NCI-H1436 treated with DMSO at 0.1 percent for 48 hours (cell line): Measurements from ENCODE around the gene SLC16A2.
"Not testable (repeated sequence)": the region's sequence is repeated elsewhere in the genome, so short reads cannot be mapped to it uniquely, and the experiment has no call there.

Experiments used
- DNase-seq: peaks from one replicate; lab custom pipeline; 2025; lab: John Stamatoyannopoulos, UW

Gene SLC16A2

GRCh38 chrX:74446876-74447275 is 25.6 kb downstream of the SLC16A2 start:
- DNase-seq, result no peak

- no peak for DNase-seq
Observed at GRCh38 chrX:74448669-74449068, 27.4 kb downstream of the SLC16A2 start.

- no peak for DNase-seq
Observed at GRCh38 chrX:74449322-74449936, 28.1 kb downstream of the SLC16A2 start.

- no peak for DNase-seq
Observed at GRCh38 chrX:74449937-74450330, 28.6 kb downstream of the SLC16A2 start.

GRCh38 chrX:74450803-74451449 is 29.6 kb downstream of the SLC16A2 start:
- DNase-seq, result no peak

GRCh38 chrX:74451450-74452198 is 30.3 kb downstream of the SLC16A2 start:
- no peak for DNase-seq

GRCh38 chrX:74452199-74452481 is 30.8 kb downstream of the SLC16A2 start:
- DNase-seq, result no peak

GRCh38 chrX:74453178-74453577 is 31.9 kb downstream of the SLC16A2 start:
- no peak for DNase-seq

GRCh38 chrX:74454233-74454632 is 32.9 kb downstream of the SLC16A2 start:
- DNase-seq, result not testable (repeated sequence)

GRCh38 chrX:74458736-74459135 is 37.4 kb downstream of the SLC16A2 start:
- no peak for DNase-seq

GRCh38 chrX:74461384-74461783 is 40.1 kb downstream of the SLC16A2 start:
- DNase-seq, result no peak

GRCh38 chrX:74464722-74465121 is 43.4 kb downstream of the SLC16A2 start:
- no peak for DNase-seq

GRCh38 chrX:74465424-74465823 is 44.1 kb downstream of the SLC16A2 start:
- no peak for DNase-seq

- DNase-seq, result no peak
Observed at GRCh38 chrX:74467656-74468055, 46.4 kb downstream of the SLC16A2 start.

- DNase-seq, result not testable (repeated sequence)
Observed at GRCh38 chrX:74473116-74473515, 51.8 kb downstream of the SLC16A2 start.

- DNase-seq, result no peak
Observed at GRCh38 chrX:74490247-74490646, 69.0 kb downstream of the SLC16A2 start.

- DNase-seq, result no peak
Observed at GRCh38 chrX:74492720-74493201, 71.5 kb downstream of the SLC16A2 start.

GRCh38 chrX:74493806-74494205 is 72.5 kb downstream of the SLC16A2 start:
- no peak for DNase-seq

GRCh38 chrX:74498924-74499323 is 77.6 kb downstream of the SLC16A2 start:
- no peak for DNase-seq

GRCh38 chrX:74500067-74500466 is 78.8 kb downstream of the SLC16A2 start:
- no peak for DNase-seq

GRCh38 chrX:74500555-74500954 is 79.3 kb downstream of the SLC16A2 start:
- DNase-seq, result no peak

- no peak for DNase-seq
Observed at GRCh38 chrX:74505437-74505836, 84.1 kb downstream of the SLC16A2 start.
